ENCODE measurements around the gene HS6ST3.

Gene HS6ST3

DNA sequence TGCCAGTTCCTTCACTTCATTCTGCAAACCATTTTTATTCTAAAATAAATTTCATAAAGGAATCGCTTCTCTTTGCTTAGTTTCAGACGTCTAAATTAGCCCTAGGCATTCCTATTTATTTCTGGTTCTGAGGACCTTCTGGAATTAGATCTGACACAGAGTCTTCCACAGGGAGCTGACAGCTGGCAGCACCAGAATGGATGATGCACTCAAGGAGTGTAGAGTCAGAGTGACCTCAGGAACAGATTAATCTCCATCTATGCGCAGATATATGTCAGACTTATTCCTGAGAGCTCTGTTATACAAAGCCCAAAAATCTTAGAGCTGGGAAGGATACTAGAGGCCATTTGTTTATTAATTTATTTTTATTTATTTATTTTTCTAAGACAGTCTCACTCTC is 450.8 kb downstream of the HS6ST3 start:
- Histone ChIP-seq H3K9ac (ENCODE audit: insufficient read length) (no peak overlapping the region), H3K9me3 (ENCODE audit: low read depth, low read length) (no peaks in the 10 kb centered on the region), H3K27ac (no peak overlapping the region), H3K4me3 (no peak overlapping the region), H3K36me3 (ENCODE audit: insufficient read depth, low read length) (no peaks in the 10 kb centered on the region)
- TF ChIP-seq FOXP2 (optimal IDR thresholded peaks at IDR 0.05; ENCODE audit: control extremely low read depth, extremely low read length, insufficient read depth) (no peak), POLR2AphosphoS5 (IDR thresholded peaks at IDR 0.05; ENCODE audit: borderline replicate concordance, low read depth, low read length) (no peak), EZH2 (IDR thresholded peaks at IDR 0.05) (no peak)
- no peak for DNase-seq (ENCODE audit: low read depth, low spot score)

GRCh38 chr13:96542986-96543385 is 453.1 kb downstream of the HS6ST3 start:
- Histone ChIP-seq H3K9me3 (ENCODE audit: low read depth, low read length) (no peaks in the 10 kb centered on the region), H3K36me3 (ENCODE audit: insufficient read depth, low read length) (no peaks in the 10 kb centered on the region), H3K4me3 (no peak overlapping the region), H3K9ac (ENCODE audit: insufficient read length) (no peak overlapping the region), H3K27ac (no peak overlapping the region)
- TF ChIP-seq POLR2AphosphoS5 (IDR thresholded peaks at IDR 0.05; ENCODE audit: borderline replicate concordance, low read depth, low read length) (no peak), FOXP2 (optimal IDR thresholded peaks at IDR 0.05; ENCODE audit: control extremely low read depth, extremely low read length, insufficient read depth) (no peak), EZH2 (IDR thresholded peaks at IDR 0.05) (no peak)
- DNase-seq (ENCODE audit: low read depth, low spot score) = no peak

- no peak for DNase-seq (ENCODE audit: low read depth, low spot score)
- no peaks in the 10 kb centered on the region for H3K9me3 ChIP-seq (ENCODE audit: low read depth, low read length)
- H3K9ac ChIP-seq (ENCODE audit: insufficient read length) = no peak overlapping the region
- H3K36me3 ChIP-seq (ENCODE audit: insufficient read depth, low read length) = no peaks in the 10 kb centered on the region
- TF ChIP-seq EZH2 (IDR thresholded peaks at IDR 0.05) (no peak), FOXP2 (optimal IDR thresholded peaks at IDR 0.05; ENCODE audit: control extremely low read depth, extremely low read length, insufficient read depth) (no peak), POLR2AphosphoS5 (IDR thresholded peaks at IDR 0.05; ENCODE audit: borderline replicate concordance, low read depth, low read length) (no peak)
- no peak overlapping the region for H3K27ac ChIP-seq
- H3K4me3 ChIP-seq = no peak overlapping the region
Observed at GRCh38 chr13:96544957-96545356, 455.1 kb downstream of the HS6ST3 start.

- DNase-seq (ENCODE audit: low read depth, low spot score) = no peak
- no peaks in the 10 kb centered on the region for H3K9me3 ChIP-seq (ENCODE audit: low read depth, low read length)
- H3K36me3 ChIP-seq (ENCODE audit: insufficient read depth, low read length) = no peaks in the 10 kb centered on the region
- TF ChIP-seq POLR2AphosphoS5 (IDR thresholded peaks at IDR 0.05; ENCODE audit: borderline replicate concordance, low read depth, low read length) (no peak), EZH2 (IDR thresholded peaks at IDR 0.05) (no peak), FOXP2 (optimal IDR thresholded peaks at IDR 0.05; ENCODE audit: control extremely low read depth, extremely low read length, insufficient read depth) (no peak)
- H3K27ac ChIP-seq = no peak overlapping the region
- H3K4me3 ChIP-seq = no peak overlapping the region
- H3K9ac ChIP-seq (ENCODE audit: insufficient read length) = no peak overlapping the region
Observed at GRCh38 chr13:96546463-96546862, 456.6 kb downstream of the HS6ST3 start.

DNA sequence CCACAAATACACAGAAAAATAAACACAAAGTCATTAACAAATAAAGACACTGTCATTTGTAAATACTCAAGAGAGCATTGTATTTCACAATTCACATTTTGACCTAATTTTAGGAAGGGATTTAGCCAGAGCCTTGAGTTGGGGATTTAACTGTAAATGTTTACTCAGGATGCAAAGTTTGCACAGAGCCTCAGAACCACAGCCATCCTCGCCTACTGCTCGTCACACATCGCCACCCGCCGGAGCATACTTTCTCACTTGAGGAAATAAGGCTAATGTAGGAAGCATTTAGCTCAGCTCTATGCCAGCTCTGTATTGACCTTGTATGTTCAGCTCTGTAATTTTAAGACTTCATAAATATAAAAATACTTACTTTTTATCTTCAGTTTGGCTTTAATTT is 461.6 kb downstream of the HS6ST3 start:
- Histone ChIP-seq H3K9ac (ENCODE audit: insufficient read length) (no peak overlapping the region), H3K36me3 (ENCODE audit: insufficient read depth, low read length) (no peaks in the 10 kb centered on the region), H3K4me3 (no peak overlapping the region), H3K9me3 (ENCODE audit: low read depth, low read length) (no peaks in the 10 kb centered on the region), H3K27ac (no peak overlapping the region)
- no peak for TF ChIP-seq POLR2AphosphoS5 (IDR thresholded peaks at IDR 0.05; ENCODE audit: borderline replicate concordance, low read depth, low read length)
- no peak for DNase-seq (ENCODE audit: low read depth, low spot score)

GRCh38 chr13:96552559-96552958 is 462.7 kb downstream of the HS6ST3 start:
- Histone ChIP-seq H3K4me3 (no peak overlapping the region), H3K9ac (ENCODE audit: insufficient read length) (no peak overlapping the region), H3K36me3 (ENCODE audit: insufficient read depth, low read length) (no peaks in the 10 kb centered on the region), H3K9me3 (ENCODE audit: low read depth, low read length) (no peaks in the 10 kb centered on the region), H3K27ac (no peak overlapping the region)
- DNase-seq (ENCODE audit: low read depth, low spot score) = no peak
- TF ChIP-seq EZH2 (IDR thresholded peaks at IDR 0.05) = no peak
- no peak for TF ChIP-seq POLR2AphosphoS5 (IDR thresholded peaks at IDR 0.05; ENCODE audit: borderline replicate concordance, low read depth, low read length)
- TF ChIP-seq FOXP2 (optimal IDR thresholded peaks at IDR 0.05; ENCODE audit: control extremely low read depth, extremely low read length, insufficient read depth) = no peak

- TF ChIP-seq POLR2AphosphoS5 (IDR thresholded peaks at IDR 0.05; ENCODE audit: borderline replicate concordance, low read depth, low read length) (no peak), FOXP2 (optimal IDR thresholded peaks at IDR 0.05; ENCODE audit: control extremely low read depth, extremely low read length, insufficient read depth) (no peak), EZH2 (IDR thresholded peaks at IDR 0.05) (no peak)
- H3K4me3 ChIP-seq = no peak overlapping the region
- no peak for DNase-seq (ENCODE audit: low read depth, low spot score)
- no peak overlapping the region for H3K27ac ChIP-seq
- H3K9ac ChIP-seq (ENCODE audit: insufficient read length) = no peak overlapping the region
- H3K36me3 ChIP-seq (ENCODE audit: insufficient read depth, low read length) = no peaks in the 10 kb centered on the region
- no peaks in the 10 kb centered on the region for H3K9me3 ChIP-seq (ENCODE audit: low read depth, low read length)
Observed at GRCh38 chr13:96553796-96554195, 463.9 kb downstream of the HS6ST3 start.

DNA sequence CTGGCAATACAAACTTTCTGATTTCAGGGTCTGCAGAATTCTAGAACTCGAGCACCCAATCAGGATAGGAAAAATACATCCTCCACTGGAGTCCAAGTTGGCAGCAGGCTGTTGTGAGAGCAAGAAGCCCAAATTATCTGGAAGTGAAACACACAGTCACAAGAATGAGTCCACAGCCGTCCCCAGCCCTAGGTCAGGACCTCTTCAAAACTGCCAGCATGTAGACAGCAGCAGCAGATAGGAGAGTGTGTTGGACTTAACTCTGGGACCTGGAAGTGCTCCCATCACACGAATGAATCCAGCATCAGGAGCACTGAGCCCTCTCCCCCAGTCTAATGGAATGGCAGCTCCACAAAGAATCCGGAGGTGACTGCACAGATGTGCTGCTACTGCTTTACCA is 483.7 kb downstream of the HS6ST3 start:
- TF ChIP-seq EZH2 (IDR thresholded peaks at IDR 0.05) (no peak), FOXP2 (optimal IDR thresholded peaks at IDR 0.05; ENCODE audit: control extremely low read depth, extremely low read length, insufficient read depth) (no peak), POLR2AphosphoS5 (IDR thresholded peaks at IDR 0.05; ENCODE audit: borderline replicate concordance, low read depth, low read length) (no peak)
- DNase-seq (ENCODE audit: low read depth, low spot score) = no peak

More for the DNA sequence above, 483.7 kb downstream of the HS6ST3 start:
- Histone ChIP-seq H3K9ac (ENCODE audit: insufficient read length) (no peak overlapping the region), H3K27ac (no peak overlapping the region), H3K36me3 (ENCODE audit: insufficient read depth, low read length) (no peaks in the 10 kb centered on the region), H3K9me3 (ENCODE audit: low read depth, low read length) (no peaks in the 10 kb centered on the region), H3K4me3 (no peak overlapping the region)
